GM18870 (cell line): ENCODE data around the gene CCL4L2.
"Not testable (repeated sequence)": the region's sequence is repeated elsewhere in the genome, so short reads cannot be mapped to it uniquely, and the experiment has no call there.

Experiments
- ATAC-seq: cut with Tn5 transposase; IDR thresholded peaks from one replicate; pipeline ENCODE4 v1.9.1; 2021; ENCODE audit warnings: moderate library complexity; ENCODE audit not compliant: unreplicated experiment

Gene CCL4L2

GRCh38 chr17:36219556-36219955, 8.7 kb downstream of the CCL4L2 start:
- ATAC-seq, result not testable (repeated sequence)

GRCh38 chr17:36220737-36221580, 10.1 kb downstream of the CCL4L2 start:
- ATAC-seq, result not testable (repeated sequence)

- not testable (repeated sequence) for ATAC-seq
Observed at GRCh38 chr17:36221581-36222100, 10.8 kb downstream of the CCL4L2 start.

- ATAC-seq, result not testable (repeated sequence)
Observed at GRCh38 chr17:36222967-36223366, 12.1 kb downstream of the CCL4L2 start.

GRCh38 chr17:36229644-36230043, 18.8 kb downstream of the CCL4L2 start:
- not testable (repeated sequence) for ATAC-seq

- not testable (repeated sequence) for ATAC-seq
Observed at GRCh38 chr17:36242046-36242445, 31.2 kb downstream of the CCL4L2 start.
